GM21360 (cell line): Measurements from ENCODE around the gene ARHGAP18.

Experiments
- ATAC-seq: cut with Tn5 transposase; IDR thresholded peaks from one replicate; pipeline ENCODE4 v1.9.1; 2021; ENCODE audit warnings: mild to moderate bottlenecking, moderate library complexity; ENCODE audit not compliant: unreplicated experiment

ARHGAP18 gene

GRCh38 chr6:129624488-129624887 lies 85.5 kb downstream of the ARHGAP18 start:
- ATAC-seq: no peak

DNA sequence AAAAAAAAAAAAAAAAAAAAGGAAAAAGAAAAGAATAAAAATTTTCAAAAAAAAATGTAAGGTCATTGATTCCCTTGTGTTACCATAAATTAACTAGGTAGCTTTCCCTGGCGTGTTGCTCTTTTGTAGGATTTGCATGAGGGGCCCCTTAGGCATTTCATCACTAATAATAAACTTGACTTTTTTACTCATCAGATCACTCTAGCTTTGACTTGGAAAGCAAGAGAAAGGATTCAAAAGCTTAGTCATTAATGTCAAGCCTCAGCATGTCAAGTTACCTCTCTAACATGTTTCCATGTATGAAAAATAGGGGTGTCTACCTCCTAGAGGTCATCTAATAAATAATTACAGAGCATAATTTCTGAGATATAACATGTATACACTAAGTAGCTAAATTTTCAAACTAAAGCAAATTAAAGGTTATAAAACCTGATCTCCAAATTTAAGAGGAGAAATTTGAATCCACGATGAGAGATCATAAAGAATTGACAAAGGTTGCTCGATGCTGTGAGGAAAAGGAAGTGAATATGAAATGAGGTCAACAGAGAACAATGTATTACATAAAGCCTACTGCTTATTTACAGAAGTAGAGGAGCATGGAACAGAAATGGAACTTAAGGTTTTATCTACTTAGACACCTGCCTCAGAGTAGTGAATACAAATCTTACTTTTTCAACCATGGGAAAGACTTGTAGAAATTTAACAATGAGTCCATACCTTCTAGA lies 86.8 kb downstream of the ARHGAP18 start:
- no peak for ATAC-seq

GRCh38 chr6:129621252-129621651 lies 88.7 kb downstream of the ARHGAP18 start:
- ATAC-seq: no peak

- no peak for ATAC-seq
These were observed 89.8 kb downstream of the ARHGAP18 start for GRCh38 chr6:129620234-129620610.

- ATAC-seq: no peak
These were observed 90.3 kb downstream of the ARHGAP18 start for GRCh38 chr6:129619579-129620233.

- no peak for ATAC-seq
These were observed 92.0 kb downstream of the ARHGAP18 start for GRCh38 chr6:129617986-129618385.

- ATAC-seq: no peak
These were observed 94.5 kb downstream of the ARHGAP18 start for GRCh38 chr6:129615496-129615895.

GRCh38 chr6:129615020-129615419 lies 95.0 kb downstream of the ARHGAP18 start:
- no peak for ATAC-seq

- no peak for ATAC-seq
These were observed 95.5 kb downstream of the ARHGAP18 start for GRCh38 chr6:129614464-129614863.

GRCh38 chr6:129612440-129612839 lies 97.5 kb downstream of the ARHGAP18 start:
- no peak for ATAC-seq

DNA sequence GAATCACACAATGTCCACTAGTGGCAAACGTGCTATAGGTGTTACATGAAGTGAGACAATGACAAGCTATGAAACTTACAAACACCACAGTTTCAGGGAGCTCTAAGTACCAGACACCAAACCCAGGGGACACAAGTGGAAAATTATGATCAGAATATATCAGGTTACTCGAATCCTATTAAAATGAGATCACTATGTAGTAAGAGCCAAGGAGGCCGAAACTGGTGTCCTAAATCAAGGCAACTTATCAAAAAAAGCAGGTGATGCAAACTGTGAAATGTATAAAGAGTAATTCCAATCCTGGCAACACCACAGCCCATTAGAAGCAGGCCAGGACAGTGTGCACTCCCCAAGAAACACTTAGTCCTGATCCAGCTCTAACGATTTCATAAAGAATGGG lies 100.3 kb downstream of the ARHGAP18 start:
- ATAC-seq: no peak

GRCh38 chr6:129608886-129609537 lies 101.0 kb downstream of the ARHGAP18 start:
- ATAC-seq: no peak

- ATAC-seq: no peak
These were observed 102.3 kb downstream of the ARHGAP18 start for GRCh38 chr6:129607581-129608186.

- ATAC-seq: peak; percentile 92
These were observed 103.3 kb downstream of the ARHGAP18 start for GRCh38 chr6:129606664-129607063.

DNA sequence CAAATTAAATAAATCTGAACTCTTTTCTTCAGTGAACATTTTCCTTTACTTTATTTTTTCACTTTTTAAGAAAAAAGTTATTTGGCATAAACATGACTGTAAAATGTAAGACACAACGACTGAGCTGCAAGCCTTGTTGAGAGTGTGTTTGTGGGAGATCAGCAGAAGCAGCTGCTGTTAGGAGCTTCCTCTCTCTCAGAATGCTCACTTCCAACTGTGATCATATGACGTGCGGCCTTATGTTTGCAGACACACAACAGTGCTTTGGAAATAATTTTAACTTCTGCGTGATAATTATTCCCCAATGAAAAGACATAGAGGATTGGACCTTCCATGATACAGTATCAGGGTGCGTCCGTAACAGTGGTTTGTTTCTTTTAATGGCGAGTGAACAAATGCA lies 104.0 kb downstream of the ARHGAP18 start:
- no peak for ATAC-seq

GRCh38 chr6:129605095-129605494 lies 104.9 kb downstream of the ARHGAP18 start:
- no peak for ATAC-seq

DNA sequence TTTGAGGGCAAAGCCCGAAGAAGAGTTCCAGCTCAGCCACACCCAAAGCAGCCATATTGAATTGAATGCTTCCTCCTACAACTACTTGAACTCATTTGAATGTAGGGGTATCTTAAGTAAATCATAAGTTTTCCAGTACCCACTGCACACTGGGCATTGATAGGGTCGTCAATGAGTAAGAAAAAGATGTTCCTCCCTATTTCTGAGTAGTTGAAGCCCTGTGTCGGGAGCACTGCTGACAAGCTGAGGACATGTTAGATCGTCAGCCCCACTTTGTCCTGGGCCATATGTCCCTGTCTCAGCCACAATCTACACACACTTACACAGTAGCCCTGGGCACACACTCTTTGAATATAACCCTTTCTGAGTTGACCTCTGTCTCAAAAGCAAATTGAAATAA lies 105.7 kb downstream of the ARHGAP18 start:
- ATAC-seq: no peak

- ATAC-seq: no peak
These were observed 106.2 kb downstream of the ARHGAP18 start for GRCh38 chr6:129603741-129604140.

DNA sequence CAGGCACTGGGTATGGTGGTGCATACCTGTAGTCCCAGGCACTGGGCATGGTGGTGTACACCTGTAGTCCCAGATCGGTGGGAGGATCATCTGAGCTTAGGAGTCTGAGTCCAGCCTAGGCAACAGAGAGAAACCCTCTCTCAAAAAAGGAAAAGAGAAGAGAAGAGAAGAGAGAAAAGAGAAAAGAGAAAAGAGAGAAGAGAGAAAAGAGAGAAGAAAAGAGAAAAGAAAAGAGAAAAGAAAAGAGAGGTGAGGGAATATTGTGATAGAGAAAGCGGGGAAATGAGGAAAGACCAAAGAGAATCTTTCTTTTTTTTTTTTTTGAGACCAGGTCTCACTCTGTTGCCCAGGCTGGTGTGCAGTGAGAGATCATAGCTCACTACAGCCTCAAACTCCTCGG lies 108.7 kb downstream of the ARHGAP18 start:
- ATAC-seq: no peak

- no peak for ATAC-seq
These were observed 110.5 kb downstream of the ARHGAP18 start for GRCh38 chr6:129599467-129599866.

DNA sequence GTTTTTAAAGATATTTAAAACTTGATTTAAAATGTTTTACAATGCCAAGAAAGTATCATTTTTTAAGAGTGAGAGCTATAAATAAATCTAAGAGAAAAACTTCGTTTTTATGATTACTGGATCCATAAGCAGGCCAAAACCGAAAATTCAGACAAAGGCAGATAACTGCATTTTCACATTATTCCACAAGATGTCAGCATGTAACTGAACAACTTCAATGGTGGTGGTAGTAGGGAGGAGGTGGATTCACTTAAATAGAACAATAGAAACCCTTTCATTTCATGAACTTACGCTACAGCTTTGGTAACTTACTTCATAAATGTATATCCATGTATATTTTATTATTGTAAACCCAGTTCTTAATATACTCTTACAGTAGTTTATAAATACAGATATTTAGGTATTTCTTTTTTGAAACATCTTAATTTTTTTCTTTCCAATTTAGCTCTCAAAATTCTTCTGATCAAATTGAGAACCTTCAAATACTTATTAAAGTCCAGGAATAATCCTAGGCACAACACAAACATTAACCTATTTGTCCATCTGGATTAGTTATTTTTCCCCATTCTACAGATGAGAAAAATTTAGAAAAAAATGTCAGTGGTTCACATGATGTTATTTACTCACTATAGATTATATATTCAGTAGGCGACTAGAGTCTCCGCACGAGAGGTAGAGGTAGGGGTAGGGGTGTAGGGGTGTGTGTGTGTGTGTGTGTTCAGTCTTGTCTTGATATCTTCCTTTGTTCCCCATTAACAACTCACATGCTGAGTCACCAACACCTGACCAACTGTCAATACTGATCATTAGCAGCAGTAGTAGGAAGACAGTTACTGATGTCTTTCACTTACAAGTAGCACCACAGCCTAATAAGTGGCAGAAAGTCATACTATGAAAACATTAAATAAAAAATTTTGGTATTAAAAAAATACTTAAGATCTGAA lies 111.5 kb downstream of the ARHGAP18 start:
- peak; percentile 58 for ATAC-seq
